NCI-H2196 treated with DMSO at 0.1 percent for 48 hours (cell line): ENCODE measurements around the gene DCAF7.

Experiments used
- DNase-seq: peaks from one replicate; lab custom pipeline; 2025; ENCODE audit not compliant: unreplicated experiment; lab: John Stamatoyannopoulos, UW

Gene DCAF7, protein sequence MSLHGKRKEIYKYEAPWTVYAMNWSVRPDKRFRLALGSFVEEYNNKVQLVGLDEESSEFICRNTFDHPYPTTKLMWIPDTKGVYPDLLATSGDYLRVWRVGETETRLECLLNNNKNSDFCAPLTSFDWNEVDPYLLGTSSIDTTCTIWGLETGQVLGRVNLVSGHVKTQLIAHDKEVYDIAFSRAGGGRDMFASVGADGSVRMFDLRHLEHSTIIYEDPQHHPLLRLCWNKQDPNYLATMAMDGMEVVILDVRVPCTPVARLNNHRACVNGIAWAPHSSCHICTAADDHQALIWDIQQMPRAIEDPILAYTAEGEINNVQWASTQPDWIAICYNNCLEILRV

GRCh38 chr17:63549946-63550816 lies at the start of gene DCAF7:
Gene DCAF7, plus strand, starts transcription at chr17:63550477. Its CDS starts 201 bp downstream, at chr17:63550678.
- DNase-seq = peak; percentile 99

DNA sequence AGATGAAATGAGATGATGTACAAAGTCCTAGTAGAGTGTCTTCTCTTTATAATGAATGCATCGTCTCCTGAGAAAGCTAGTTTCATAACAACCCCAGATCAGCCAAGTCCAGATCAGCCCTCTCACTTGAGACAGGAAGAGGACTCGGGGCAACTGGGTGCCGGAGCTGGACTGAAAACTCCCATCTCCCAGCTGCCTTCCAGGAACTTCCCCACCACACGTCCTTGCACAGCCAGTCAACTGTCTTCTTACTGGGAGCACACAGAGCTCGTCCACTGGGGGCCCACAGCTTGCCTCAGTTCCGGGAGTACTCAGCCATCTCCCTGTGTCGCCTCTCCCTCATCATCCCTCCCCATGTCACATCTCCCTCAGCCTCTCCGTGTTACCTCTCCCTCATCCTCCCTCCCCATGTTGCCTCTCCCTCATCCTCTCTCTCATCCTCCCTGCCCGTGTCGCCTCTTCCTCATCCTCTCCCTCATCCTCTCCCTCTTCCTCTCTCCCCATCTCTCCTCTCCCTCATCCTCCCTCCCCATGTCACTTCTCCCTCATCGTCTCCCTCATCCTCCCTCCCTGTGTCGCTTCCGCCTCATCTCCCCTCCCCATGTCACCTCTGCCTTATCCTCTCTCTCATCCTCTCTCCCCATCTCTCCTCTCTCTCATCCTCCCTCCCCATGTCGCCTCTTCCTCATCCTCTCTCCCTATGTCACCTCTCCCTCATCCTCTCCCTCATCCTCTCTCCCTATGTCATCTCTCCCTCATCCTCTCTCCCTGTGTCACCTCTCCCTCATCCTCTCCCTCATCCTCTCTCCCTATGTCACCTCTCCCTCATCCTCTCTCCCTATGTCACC lies 49.5 kb upstream of the DCAF7 start:
- DNase-seq = no peak

GRCh38 chr17:63503341-63503705 lies 47.0 kb upstream of the DCAF7 start:
- no peak for DNase-seq

- no peak for DNase-seq
Measured at GRCh38 chr17:63504261-63504660, 46.0 kb upstream of the DCAF7 start.

GRCh38 chr17:63505341-63505740 lies 44.9 kb upstream of the DCAF7 start:
- no peak for DNase-seq

GRCh38 chr17:63506627-63507026 lies 43.6 kb upstream of the DCAF7 start:
- DNase-seq = no peak

- DNase-seq = no peak
Measured at GRCh38 chr17:63511331-63511730, 38.9 kb upstream of the DCAF7 start.

- no peak for DNase-seq
Measured at GRCh38 chr17:63512388-63512787, 37.9 kb upstream of the DCAF7 start.

GRCh38 chr17:63512896-63513644 lies 37.2 kb upstream of the DCAF7 start:
- no peak for DNase-seq

DNA sequence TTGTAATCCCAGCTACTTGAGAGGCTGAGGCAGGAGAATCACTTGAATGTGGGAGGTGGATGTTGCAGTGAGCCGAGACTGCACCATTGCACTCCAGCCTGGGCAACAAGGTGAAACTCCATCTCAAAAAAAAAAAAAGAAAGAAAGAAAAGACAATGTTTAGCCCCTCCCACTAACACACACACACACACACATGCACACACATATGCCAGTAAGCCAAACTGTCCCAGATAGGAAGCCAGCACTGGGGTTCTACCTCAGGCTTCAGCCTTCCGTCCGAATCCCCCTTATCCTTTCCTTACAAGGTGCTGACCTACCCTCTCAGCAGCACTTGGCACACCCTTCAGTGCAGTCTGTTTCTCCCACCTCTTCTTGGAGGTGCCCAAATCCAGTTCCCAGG lies 35.8 kb upstream of the DCAF7 start:
- DNase-seq = no peak

DNA sequence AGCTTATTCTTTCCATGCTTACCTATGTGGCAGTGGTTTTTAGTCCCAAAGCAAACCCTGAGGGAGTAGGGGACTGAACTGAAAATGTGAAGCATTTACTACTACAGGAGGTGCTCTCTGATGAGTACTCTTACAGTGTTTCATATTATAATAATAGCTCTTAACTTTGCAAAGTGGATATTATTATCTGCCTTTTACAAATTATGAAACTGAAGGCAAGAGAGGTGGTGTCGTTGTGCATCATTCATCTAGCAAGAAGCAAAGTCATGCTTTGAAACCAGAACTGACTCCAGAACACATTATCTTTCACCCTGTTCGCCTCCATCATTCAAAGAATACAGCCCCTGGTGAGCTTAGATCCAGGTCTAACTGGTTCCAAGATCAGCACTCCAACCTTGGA lies 35.3 kb upstream of the DCAF7 start:
- DNase-seq = no peak

- DNase-seq = no peak
Measured at GRCh38 chr17:63515426-63515825, 34.9 kb upstream of the DCAF7 start.

DNA sequence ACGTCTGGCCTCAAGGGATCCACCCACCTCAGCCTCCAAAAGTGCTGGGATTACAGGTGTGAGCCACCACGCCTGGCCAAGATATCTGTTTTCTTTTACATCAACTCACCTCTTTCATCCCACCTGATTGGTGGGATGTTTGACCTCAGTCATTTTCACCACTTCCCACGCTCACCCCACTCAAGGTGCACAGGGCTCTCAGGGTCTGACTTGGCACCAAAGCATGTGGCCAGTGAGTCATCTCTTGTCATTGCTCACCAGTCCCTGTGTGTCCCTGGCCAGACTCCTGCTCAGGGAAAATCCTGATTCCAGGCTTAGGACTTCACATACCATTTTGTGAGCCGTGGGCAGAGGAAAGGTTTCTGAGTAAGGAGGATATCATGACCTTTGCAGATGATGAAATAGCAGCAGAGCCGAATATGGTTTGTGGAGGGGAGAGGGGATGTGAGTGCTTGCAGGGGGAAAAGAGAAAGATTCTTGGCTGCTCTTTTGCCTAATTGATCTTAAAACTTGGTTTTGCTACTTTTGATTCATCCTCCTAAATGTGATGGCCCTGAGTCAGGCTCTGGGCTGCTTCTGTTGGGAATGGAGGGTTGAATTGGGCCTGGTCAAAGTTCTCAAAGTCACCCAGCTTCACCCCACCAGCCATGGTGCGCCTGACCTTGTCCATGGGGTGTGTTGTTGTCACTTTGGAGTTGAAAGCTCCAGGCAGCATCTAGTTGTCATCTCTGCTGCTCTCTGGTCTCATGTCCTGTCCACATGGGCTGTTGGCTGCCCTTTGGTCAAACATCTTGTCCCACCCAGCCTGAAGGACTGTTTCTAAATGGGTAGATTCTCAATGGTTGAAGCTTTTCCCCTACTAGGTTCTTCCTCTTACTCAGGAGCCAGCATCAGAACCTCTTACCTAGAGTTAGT lies 33.1 kb upstream of the DCAF7 start:
- DNase-seq = no peak

- no peak for DNase-seq
Measured at GRCh38 chr17:63517825-63518534, 32.3 kb upstream of the DCAF7 start.

- no peak for DNase-seq
Measured at GRCh38 chr17:63519116-63519881, 31.0 kb upstream of the DCAF7 start.

- DNase-seq = peak; percentile 81
Measured at GRCh38 chr17:63519972-63520882, 30.1 kb upstream of the DCAF7 start.

DNA sequence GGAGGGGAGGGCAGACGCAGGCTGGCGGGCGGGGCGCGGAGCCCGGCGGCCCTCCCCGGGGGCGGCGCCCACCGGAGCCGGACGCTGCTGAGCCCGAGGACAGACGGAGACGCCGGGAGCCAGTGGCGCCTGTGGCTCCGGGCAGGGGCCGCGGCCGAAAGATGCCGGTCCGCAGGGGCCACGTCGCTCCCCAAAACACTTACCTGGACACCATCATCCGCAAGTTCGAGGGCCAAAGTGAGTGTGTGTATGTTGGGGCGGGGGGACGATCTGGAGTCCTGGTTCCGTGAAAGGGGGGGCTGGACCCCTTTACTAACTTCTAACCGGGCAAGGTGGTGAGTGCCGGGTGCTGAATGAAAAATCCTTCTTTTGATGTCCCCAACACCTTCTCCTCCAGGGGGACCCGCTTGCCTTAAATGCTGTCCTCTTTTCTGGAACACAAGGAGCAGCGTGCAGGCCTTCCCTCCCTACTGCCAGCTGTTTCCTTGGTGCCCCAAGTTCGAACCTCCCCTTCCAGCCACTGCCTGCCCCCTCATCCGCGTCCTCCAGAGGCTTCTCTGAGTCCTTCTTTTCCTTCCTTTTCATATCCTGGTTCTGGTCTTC lies 26.9 kb upstream of the DCAF7 start, which contains the start of gene KCNH6:
KCNH6 (plus strand) TSS at position 106 of the 603 bp plus-strand sequence; CDS start at position 162, 56 bp downstream.
- DNase-seq = no peak
